Measurements from ENCODE around the gene BCL2L11.

The BCL2L11 gene

DNA sequence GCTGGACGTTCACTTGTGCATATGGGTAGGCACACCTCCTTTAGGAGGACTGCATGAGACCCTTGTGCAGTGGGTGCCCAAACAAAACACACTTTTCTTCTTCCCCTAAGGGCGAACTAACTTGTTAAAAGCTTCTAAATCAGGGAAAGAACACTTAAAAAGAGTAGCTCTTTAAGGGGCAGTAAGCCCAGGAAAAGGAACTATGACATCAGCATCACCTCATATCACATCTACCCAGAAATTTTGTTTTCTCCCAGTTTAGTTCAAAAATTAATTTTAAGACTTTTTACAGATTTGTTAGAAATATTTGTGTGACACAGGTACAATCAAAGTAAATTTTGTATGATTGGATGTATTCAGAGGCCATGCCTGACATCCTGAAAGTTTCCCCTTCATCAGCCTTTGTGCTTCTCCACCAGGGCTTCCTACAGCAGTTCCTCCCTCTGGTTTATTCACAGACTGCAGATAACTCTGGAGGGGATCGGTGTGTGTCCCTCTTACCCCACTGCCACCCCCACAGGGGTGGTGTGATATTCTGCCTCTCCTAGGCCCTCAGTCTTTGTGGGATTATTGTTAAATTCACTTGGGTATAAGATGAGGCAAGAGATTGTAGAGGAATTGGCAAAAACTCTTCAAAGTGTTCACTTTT lies 27.6 kb downstream of the BCL2L11 start:
- ATAC-seq: no peak
- no peak for TF ChIP-seq GLIS3 (CRISPR knock-in tag; IDR thresholded peaks at IDR 0.05)
- TF ChIP-seq SNAI2 (CRISPR knock-in tag; IDR thresholded peaks at IDR 0.05): no peak
- no peak for TF ChIP-seq ZNF8 (CRISPR knock-in tag; IDR thresholded peaks at IDR 0.05)
- TF ChIP-seq ESRRG (CRISPR knock-in tag; IDR thresholded peaks at IDR 0.05): no peak
- no peak for TF ChIP-seq ARNTL (CRISPR knock-in tag; IDR thresholded peaks at IDR 0.05; ENCODE audit: borderline replicate concordance, low read depth)
- TF ChIP-seq, protein P1, sequence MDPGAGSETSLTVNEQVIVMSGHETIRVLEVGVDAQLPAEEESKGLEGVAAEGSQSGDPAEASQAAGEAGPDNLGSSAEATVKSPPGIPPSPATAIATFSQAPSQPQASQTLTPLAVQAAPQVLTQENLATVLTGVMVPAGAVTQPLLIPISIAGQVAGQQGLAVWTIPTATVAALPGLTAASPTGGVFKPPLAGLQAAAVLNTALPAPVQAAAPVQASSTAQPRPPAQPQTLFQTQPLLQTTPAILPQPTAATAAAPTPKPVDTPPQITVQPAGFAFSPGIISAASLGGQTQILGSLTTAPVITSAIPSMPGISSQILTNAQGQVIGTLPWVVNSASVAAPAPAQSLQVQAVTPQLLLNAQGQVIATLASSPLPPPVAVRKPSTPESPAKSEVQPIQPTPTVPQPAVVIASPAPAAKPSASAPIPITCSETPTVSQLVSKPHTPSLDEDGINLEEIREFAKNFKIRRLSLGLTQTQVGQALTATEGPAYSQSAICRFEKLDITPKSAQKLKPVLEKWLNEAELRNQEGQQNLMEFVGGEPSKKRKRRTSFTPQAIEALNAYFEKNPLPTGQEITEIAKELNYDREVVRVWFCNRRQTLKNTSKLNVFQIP (CRISPR knock-in tag; IDR thresholded peaks at IDR 0.05; ENCODE audit: borderline replicate concordance, low read depth): no peak
- no peak for TF ChIP-seq ZNF70 (CRISPR knock-in tag; IDR thresholded peaks at IDR 0.05)
- TF ChIP-seq, protein P2, sequence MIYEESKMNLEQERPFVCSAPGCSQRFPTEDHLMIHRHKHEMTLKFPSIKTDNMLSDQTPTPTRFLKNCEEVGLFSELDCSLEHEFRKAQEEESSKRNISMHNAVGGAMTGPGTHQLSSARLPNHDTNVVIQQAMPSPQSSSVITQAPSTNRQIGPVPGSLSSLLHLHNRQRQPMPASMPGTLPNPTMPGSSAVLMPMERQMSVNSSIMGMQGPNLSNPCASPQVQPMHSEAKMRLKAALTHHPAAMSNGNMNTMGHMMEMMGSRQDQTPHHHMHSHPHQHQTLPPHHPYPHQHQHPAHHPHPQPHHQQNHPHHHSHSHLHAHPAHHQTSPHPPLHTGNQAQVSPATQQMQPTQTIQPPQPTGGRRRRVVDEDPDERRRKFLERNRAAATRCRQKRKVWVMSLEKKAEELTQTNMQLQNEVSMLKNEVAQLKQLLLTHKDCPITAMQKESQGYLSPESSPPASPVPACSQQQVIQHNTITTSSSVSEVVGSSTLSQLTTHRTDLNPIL (CRISPR knock-in tag; IDR thresholded peaks at IDR 0.05; ENCODE audit: low read depth): no peak
- no peak for TF ChIP-seq CSDC2 (CRISPR knock-in tag; IDR thresholded peaks at IDR 0.05)
- no peak for TF ChIP-seq RARB (CRISPR knock-in tag; IDR thresholded peaks at IDR 0.05)
- no peak for TF ChIP-seq BACH2 (CRISPR knock-in tag; IDR thresholded peaks at IDR 0.05; ENCODE audit: borderline replicate concordance)
- TF ChIP-seq PPARA (CRISPR knock-in tag; IDR thresholded peaks at IDR 0.05; ENCODE audit: borderline replicate concordance): no peak
- TF ChIP-seq, protein P3, sequence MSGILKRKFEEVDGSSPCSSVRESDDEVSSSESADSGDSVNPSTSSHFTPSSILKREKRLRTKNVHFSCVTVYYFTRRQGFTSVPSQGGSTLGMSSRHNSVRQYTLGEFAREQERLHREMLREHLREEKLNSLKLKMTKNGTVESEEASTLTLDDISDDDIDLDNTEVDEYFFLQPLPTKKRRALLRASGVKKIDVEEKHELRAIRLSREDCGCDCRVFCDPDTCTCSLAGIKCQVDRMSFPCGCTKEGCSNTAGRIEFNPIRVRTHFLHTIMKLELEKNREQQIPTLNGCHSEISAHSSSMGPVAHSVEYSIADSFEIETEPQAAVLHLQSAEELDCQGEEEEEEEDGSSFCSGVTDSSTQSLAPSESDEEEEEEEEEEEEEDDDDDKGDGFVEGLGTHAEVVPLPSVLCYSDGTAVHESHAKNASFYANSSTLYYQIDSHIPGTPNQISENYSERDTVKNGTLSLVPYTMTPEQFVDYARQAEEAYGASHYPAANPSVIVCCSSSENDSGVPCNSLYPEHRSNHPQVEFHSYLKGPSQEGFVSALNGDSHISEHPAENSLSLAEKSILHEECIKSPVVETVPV (CRISPR knock-in tag; IDR thresholded peaks at IDR 0.05): no peak
- TF ChIP-seq, protein P4, sequence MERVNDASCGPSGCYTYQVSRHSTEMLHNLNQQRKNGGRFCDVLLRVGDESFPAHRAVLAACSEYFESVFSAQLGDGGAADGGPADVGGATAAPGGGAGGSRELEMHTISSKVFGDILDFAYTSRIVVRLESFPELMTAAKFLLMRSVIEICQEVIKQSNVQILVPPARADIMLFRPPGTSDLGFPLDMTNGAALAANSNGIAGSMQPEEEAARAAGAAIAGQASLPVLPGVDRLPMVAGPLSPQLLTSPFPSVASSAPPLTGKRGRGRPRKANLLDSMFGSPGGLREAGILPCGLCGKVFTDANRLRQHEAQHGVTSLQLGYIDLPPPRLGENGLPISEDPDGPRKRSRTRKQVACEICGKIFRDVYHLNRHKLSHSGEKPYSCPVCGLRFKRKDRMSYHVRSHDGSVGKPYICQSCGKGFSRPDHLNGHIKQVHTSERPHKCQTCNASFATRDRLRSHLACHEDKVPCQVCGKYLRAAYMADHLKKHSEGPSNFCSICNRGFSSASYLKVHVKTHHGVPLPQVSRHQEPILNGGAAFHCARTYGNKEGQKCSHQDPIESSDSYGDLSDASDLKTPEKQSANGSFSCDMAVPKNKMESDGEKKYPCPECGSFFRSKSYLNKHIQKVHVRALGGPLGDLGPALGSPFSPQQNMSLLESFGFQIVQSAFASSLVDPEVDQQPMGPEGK (CRISPR knock-in tag; IDR thresholded peaks at IDR 0.05; ENCODE audit: borderline replicate concordance): no peak

DNA sequence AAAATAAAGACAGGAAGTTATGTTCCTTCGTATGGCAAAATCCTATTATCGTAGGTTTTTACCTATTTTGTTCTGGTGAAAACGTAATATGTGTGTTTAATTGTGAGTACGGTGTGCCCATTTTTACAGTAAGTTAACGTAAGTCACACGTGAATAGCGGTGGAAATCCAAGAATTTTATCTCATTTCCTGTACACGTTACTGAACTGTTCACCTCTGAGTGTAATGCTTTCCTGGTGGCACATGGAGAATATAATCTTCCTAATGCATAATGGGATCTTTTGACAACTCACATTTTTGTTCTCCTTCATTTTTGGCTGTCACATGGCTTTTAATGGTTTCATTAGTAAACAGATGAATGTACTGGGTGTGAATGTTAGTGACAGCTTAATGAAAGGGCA lies 28.2 kb downstream of the BCL2L11 start:
- TF ChIP-seq, protein P3 (CRISPR knock-in tag; IDR thresholded peaks at IDR 0.05): no peak
- no peak for TF ChIP-seq ZNF8 (CRISPR knock-in tag; IDR thresholded peaks at IDR 0.05)
- TF ChIP-seq ZFP3 (CRISPR knock-in tag; IDR thresholded peaks at IDR 0.05): no peak
- TF ChIP-seq, protein P5, sequence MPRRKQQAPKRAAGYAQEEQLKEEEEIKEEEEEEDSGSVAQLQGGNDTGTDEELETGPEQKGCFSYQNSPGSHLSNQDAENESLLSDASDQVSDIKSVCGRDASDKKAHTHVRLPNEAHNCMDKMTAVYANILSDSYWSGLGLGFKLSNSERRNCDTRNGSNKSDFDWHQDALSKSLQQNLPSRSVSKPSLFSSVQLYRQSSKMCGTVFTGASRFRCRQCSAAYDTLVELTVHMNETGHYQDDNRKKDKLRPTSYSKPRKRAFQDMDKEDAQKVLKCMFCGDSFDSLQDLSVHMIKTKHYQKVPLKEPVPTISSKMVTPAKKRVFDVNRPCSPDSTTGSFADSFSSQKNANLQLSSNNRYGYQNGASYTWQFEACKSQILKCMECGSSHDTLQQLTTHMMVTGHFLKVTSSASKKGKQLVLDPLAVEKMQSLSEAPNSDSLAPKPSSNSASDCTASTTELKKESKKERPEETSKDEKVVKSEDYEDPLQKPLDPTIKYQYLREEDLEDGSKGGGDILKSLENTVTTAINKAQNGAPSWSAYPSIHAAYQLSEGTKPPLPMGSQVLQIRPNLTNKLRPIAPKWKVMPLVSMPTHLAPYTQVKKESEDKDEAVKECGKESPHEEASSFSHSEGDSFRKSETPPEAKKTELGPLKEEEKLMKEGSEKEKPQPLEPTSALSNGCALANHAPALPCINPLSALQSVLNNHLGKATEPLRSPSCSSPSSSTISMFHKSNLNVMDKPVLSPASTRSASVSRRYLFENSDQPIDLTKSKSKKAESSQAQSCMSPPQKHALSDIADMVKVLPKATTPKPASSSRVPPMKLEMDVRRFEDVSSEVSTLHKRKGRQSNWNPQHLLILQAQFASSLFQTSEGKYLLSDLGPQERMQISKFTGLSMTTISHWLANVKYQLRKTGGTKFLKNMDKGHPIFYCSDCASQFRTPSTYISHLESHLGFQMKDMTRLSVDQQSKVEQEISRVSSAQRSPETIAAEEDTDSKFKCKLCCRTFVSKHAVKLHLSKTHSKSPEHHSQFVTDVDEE (CRISPR knock-in tag; IDR thresholded peaks at IDR 0.05): no peak

DNA sequence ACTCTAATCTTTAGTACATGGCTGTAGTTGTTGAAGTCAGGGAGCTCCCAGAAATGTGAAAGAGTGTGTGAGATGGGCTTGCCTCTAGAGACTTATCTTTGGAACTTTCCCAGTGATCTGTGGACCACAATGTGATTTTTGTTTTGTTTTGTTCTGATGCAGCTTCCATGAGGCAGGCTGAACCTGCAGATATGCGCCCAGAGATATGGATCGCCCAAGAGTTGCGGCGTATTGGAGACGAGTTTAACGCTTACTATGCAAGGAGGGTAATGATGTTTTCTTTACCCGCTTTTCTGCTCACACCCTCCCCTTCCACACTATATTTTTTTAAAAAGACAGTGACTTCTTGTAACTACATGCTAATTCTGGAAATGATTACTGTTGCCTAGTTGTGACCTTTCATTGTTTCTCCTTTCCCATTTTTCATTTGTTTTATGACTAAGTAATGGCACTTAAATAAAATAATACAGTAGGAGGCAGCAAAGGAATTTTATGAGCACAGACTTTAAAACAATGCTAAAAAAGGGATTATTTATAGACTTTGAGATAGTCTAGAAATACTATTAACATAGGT lies 29.3 kb downstream of the BCL2L11 start:
- ATAC-seq: no peak
- TF ChIP-seq PPARA (CRISPR knock-in tag; IDR thresholded peaks at IDR 0.05; ENCODE audit: borderline replicate concordance) (no peak), ISL1 (CRISPR knock-in tag; IDR thresholded peaks at IDR 0.05) (no peak), GLIS3 (CRISPR knock-in tag; IDR thresholded peaks at IDR 0.05) (no peak), ZFP3 (CRISPR knock-in tag; IDR thresholded peaks at IDR 0.05) (no peak), ZNF70 (CRISPR knock-in tag; IDR thresholded peaks at IDR 0.05) (no peak), TCF4 (CRISPR knock-in tag; IDR thresholded peaks at IDR 0.05; ENCODE audit: borderline replicate concordance) (no peak)
- TF ChIP-seq, protein P1 (CRISPR knock-in tag; IDR thresholded peaks at IDR 0.05; ENCODE audit: borderline replicate concordance, low read depth): no peak
- TF ChIP-seq, protein P4 (CRISPR knock-in tag; IDR thresholded peaks at IDR 0.05; ENCODE audit: borderline replicate concordance): no peak

More for the DNA sequence above, 28.2 kb downstream of the BCL2L11 start:
- no peak for ATAC-seq
